Astrocyte (in vitro differentiated cells and primary cell): ENCODE measurements around the gene MYCN. TPM values are rescaled to one million over a fixed set of nuclear protein-coding genes. Genes with fewer than 3 reads are reported as not detected.

ENCODE experiments used
- DNase-seq: peaks from one replicate; pipeline ENCODE4 v3.0.0-alpha.2; 2010; ENCODE audit warnings: low read depth
- FAIRE-seq: peaks from 2 replicates; lab custom pipeline; 2011; peaks lifted over from hg19 to GRCh38; lab: Jason Lieb, UNC
- H2AFZ ChIP-seq: 2 replicates; pipeline ENCODE4 v1.6.0; 2012; ENCODE audit warnings: low read depth, low read length, inconsistent platforms
- H3K27ac ChIP-seq: 2 replicates; pipeline ENCODE4 v1.5.1; 2011; ENCODE audit warnings: low read depth, low read length, inconsistent platforms
- H3K27me3 ChIP-seq: 2 replicates; pipeline ENCODE4 v1.6.0; 2011; ENCODE audit warnings: low read length, inconsistent platforms; ENCODE audit not compliant: insufficient read depth
- H3K36me3 ChIP-seq: 2 replicates; pipeline ENCODE4 v1.5.1; 2011; ENCODE audit warnings: low read length, inconsistent platforms; ENCODE audit not compliant: insufficient read depth
- H3K4me1 ChIP-seq: 2 replicates; pipeline ENCODE4 v1.5.1; 2011; ENCODE audit warnings: low read length, inconsistent platforms; ENCODE audit not compliant: insufficient read depth
- H3K4me2 ChIP-seq: 2 replicates; pipeline ENCODE4 v1.6.0; 2012; ENCODE audit warnings: low read length, inconsistent platforms
- H3K4me3 ChIP-seq: 2 replicates; pipeline ENCODE4 v1.5.1; 2011; ENCODE audit warnings: low read depth, mild to moderate bottlenecking, low read length, inconsistent platforms; ENCODE audit not compliant: insufficient read depth
- H3K79me2 ChIP-seq: 2 replicates; pipeline ENCODE4 v1.6.0; 2012; ENCODE audit warnings: mild to moderate bottlenecking, low read length, inconsistent platforms; ENCODE audit not compliant: insufficient read depth
- H3K9ac ChIP-seq: 2 replicates; pipeline ENCODE4 v1.6.0; 2012; ENCODE audit warnings: mild to moderate bottlenecking, low read length, inconsistent platforms
- H3K9me3 ChIP-seq: 2 replicates; pipeline ENCODE4 v1.5.1; 2012; ENCODE audit warnings: low read depth, mild to moderate bottlenecking, low read length, inconsistent platforms; ENCODE audit not compliant: insufficient read depth
- H4K20me1 ChIP-seq: 2 replicates; pipeline ENCODE4 v1.6.0; 2012; ENCODE audit warnings: low read length, inconsistent platforms; ENCODE audit not compliant: insufficient read depth
- H3K27ac Mint-ChIP-seq: one replicate; pipeline ENCODE4 v1.8.0; 2021; ENCODE audit warnings: mild to moderate bottlenecking, mixed read lengths; ENCODE audit not compliant: unreplicated experiment
- H3K27me3 Mint-ChIP-seq: one replicate; pipeline ENCODE4 v1.8.0; 2021; ENCODE audit warnings: low read depth, mixed read lengths; ENCODE audit not compliant: unreplicated experiment
- H3K36me3 Mint-ChIP-seq: one replicate; pipeline ENCODE4 v1.8.0; 2021; ENCODE audit warnings: low read depth, mixed read lengths; ENCODE audit not compliant: unreplicated experiment
- H3K4me1 Mint-ChIP-seq: one replicate; pipeline ENCODE4 v1.8.0; 2021; ENCODE audit warnings: low read depth, mixed read lengths; ENCODE audit not compliant: unreplicated experiment
- H3K4me3 Mint-ChIP-seq: one replicate; pipeline ENCODE4 v1.8.0; 2021; ENCODE audit warnings: mild to moderate bottlenecking, moderate library complexity, mixed read lengths; ENCODE audit not compliant: unreplicated experiment
- H3K9me3 Mint-ChIP-seq: one replicate; pipeline ENCODE4 v1.8.0; 2021; ENCODE audit warnings: mild to moderate bottlenecking, mixed read lengths; ENCODE audit not compliant: unreplicated experiment
- EZH2 ChIP-seq: IDR thresholded peaks from 2 replicates; pipeline ENCODE4 v1.6.1; 2012; ENCODE audit warnings: mild to moderate bottlenecking, low read length, inconsistent platforms; ENCODE audit not compliant: insufficient read depth
- total RNA-seq: library from RNA; stranded (reverse); gene quantifications from 2 replicates; pipeline ENCODE4 v1.2.1, GENCODE V29; 2021
- TF ChIP-seq, protein P1 (sequence below): IDR thresholded peaks from 2 replicates; pipeline ENCODE4 v1.5.1; 2011; ENCODE audit warnings: low read depth, mild to moderate bottlenecking, inconsistent platforms, low read length, moderate library complexity; ENCODE audit not compliant: insufficient read depth

MYCN gene
- total RNA-seq, 1 donor from 2014 or later = 2.6 TPM

DNA sequence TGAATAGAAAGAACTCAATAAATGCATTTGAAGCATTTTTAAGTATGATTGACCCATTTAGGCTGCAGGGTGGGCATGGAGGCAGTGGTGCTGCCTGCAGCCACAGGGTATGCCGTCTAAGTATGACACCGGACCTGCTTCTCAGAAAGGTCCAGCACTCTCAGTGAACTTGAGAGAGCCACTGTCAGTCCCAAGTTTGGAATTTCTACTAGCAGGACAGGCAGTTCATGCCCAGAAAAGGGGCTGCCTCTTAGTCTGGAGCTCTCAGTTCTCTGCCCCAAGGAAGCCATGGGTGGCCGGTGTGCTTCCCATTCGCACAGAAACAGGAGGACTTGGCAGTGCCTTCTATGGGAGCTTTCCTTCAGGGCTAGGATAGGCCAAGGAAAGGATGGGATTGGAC lies 24.0 kb upstream of the MYCN start:
- no peaks in the 10 kb centered on the region for H3K36me3 Mint-ChIP-seq
- H3K4me3 ChIP-seq = no peak overlapping the region
- no peaks in the 10 kb centered on the region for H3K36me3 ChIP-seq
- no peak overlapping the region for H3K4me2 ChIP-seq
- FAIRE-seq (no peak), DNase-seq (no peak)
- no peaks in the 10 kb centered on the region for H3K79me2 ChIP-seq
- no peak overlapping the region for H2AFZ ChIP-seq
- no peaks in the 10 kb centered on the region for H4K20me1 ChIP-seq
- H3K27me3 Mint-ChIP-seq = peaks cover 20% of the 10 kb centered on the region
- H3K4me3 Mint-ChIP-seq = no peak overlapping the region
- no peaks in the 10 kb centered on the region for H3K27me3 ChIP-seq
- H3K9ac ChIP-seq = no peak overlapping the region
- peaks cover 14% of the 10 kb centered on the region for H3K4me1 Mint-ChIP-seq
- H3K4me1 ChIP-seq = peaks cover 5% of the 10 kb centered on the region
- TF ChIP-seq EZH2 = no peak
- TF ChIP-seq, protein P1, sequence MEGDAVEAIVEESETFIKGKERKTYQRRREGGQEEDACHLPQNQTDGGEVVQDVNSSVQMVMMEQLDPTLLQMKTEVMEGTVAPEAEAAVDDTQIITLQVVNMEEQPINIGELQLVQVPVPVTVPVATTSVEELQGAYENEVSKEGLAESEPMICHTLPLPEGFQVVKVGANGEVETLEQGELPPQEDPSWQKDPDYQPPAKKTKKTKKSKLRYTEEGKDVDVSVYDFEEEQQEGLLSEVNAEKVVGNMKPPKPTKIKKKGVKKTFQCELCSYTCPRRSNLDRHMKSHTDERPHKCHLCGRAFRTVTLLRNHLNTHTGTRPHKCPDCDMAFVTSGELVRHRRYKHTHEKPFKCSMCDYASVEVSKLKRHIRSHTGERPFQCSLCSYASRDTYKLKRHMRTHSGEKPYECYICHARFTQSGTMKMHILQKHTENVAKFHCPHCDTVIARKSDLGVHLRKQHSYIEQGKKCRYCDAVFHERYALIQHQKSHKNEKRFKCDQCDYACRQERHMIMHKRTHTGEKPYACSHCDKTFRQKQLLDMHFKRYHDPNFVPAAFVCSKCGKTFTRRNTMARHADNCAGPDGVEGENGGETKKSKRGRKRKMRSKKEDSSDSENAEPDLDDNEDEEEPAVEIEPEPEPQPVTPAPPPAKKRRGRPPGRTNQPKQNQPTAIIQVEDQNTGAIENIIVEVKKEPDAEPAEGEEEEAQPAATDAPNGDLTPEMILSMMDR = no peak
- no peaks in the 10 kb centered on the region for H3K9me3 Mint-ChIP-seq
- H3K9me3 ChIP-seq = no peaks in the 10 kb centered on the region
- H3K27ac ChIP-seq = no peak overlapping the region
- no peak overlapping the region for H3K27ac Mint-ChIP-seq

DNA sequence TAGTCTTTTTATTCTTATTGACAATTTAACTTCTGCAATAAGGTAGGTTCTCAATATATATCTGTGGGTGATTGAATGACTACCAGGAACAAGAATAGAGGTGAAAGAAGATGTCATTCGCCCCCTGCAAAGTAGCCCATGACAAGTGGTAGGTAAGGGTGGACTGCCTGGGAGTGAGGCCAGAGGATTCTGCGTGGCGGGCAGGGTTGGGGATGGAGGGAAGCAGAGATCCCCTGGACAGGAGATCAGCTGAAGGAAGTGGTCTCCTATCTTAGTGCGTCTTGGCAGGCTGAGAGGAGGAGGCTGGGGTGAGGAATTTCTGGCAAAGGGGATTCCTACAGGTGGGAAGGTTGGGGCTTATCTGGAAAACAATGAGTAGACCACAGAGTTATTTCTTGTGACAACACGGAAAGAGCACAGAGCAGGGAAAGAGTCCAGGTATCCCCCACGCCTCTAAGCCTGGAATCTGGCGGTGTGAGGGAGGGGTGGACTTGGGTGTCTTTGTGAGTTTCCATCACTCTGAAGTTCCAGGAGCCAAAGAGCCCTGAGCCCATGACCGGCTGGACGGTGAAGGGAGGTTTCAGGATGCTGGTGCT lies 21.5 kb upstream of the MYCN start:
- Mint-ChIP-seq H3K4me3 (no peak overlapping the region), H3K27me3 (peaks cover 15% of the 10 kb centered on the region), H3K36me3 (no peaks in the 10 kb centered on the region), H3K27ac (no peak overlapping the region), H3K9me3 (no peaks in the 10 kb centered on the region), H3K4me1 (peaks cover 12% of the 10 kb centered on the region)
- no peaks in the 10 kb centered on the region for H3K36me3 ChIP-seq
- H3K4me1 ChIP-seq = no peaks in the 10 kb centered on the region
- FAIRE-seq (no peak), DNase-seq (no peak)
- H3K9ac ChIP-seq = no peak overlapping the region
- no peaks in the 10 kb centered on the region for H3K79me2 ChIP-seq
- H3K27ac ChIP-seq = no peak overlapping the region
- H4K20me1 ChIP-seq = no peaks in the 10 kb centered on the region
- no peak overlapping the region for H2AFZ ChIP-seq
- no peak overlapping the region for H3K4me2 ChIP-seq
- no peaks in the 10 kb centered on the region for H3K27me3 ChIP-seq
- no peaks in the 10 kb centered on the region for H3K9me3 ChIP-seq
- TF ChIP-seq, protein P1 = no peak
- TF ChIP-seq EZH2 = no peak
- no peak overlapping the region for H3K4me3 ChIP-seq

DNA sequence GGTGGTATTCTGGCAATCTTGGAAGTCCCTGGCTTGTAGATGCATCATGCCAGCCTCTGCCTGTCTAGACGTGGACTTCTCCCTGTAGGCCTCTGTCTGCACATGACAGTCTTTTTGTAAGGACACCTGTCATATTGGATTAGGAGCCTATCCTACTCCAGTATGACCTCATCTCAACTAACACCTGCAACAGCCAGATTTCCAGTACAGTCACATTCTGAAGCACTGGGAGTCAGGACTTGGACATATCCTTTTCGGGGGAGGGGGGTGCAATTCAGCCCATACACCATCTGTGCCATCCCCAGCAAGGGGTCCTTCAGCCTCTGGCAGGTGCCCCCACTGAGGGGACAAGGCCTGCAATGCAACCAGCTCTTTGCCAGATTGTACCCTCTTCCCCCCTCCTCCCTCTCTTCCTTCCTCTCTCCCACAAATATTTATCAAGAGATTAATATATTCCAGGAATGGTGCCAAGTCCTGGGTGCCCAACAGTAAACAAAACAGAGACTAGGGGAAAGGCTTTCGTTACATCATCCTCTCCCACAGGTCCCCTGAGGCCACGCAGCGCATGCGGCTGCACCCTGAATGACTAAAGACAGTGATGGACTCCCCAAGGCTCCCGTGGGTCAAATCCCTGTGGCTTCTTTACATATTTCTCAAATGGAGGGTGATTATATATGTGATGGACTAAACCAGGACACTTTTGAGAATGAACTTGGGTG lies 20.5 kb upstream of the MYCN start:
- Mint-ChIP-seq H3K4me3 (no peak overlapping the region), H3K36me3 (no peaks in the 10 kb centered on the region), H3K27me3 (peaks cover 15% of the 10 kb centered on the region), H3K27ac (no peak overlapping the region), H3K9me3 (no peaks in the 10 kb centered on the region), H3K4me1 (peaks cover 12% of the 10 kb centered on the region)
- no peaks in the 10 kb centered on the region for H3K4me1 ChIP-seq
- H3K27me3 ChIP-seq = no peaks in the 10 kb centered on the region
- H3K4me2 ChIP-seq = no peak overlapping the region
- no peak overlapping the region for H2AFZ ChIP-seq
- TF ChIP-seq, protein P1 = no peak
- no peak for TF ChIP-seq EZH2
- H3K36me3 ChIP-seq = no peaks in the 10 kb centered on the region
- no peak overlapping the region for H3K27ac ChIP-seq
- no peak overlapping the region for H3K4me3 ChIP-seq
- no peak for DNase-seq
- no peak for FAIRE-seq
- H4K20me1 ChIP-seq = no peaks in the 10 kb centered on the region
- no peak overlapping the region for H3K9ac ChIP-seq
- H3K79me2 ChIP-seq = no peaks in the 10 kb centered on the region
- no peaks in the 10 kb centered on the region for H3K9me3 ChIP-seq
